ENCODE results near the gene PRKAB2.

DNA sequence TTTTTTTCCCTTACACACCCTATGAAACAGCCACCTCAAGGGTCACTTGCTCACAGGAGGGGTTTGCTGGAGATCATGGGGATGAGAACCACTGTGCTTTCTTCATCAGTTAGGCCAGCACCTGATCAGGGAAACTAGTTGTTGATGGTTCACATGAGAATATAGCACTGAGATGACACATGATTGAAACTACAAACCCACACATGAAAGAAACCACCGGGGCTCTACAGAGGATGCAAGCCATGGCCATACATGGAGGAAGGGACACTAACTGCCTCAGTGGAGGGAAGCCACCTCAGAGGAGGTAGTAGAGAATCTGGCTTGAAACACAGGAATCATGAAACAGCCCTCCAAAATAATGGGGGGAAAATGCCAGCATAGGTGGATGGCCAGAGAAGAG is 63.2 kb downstream of the PRKAB2 start:
- TF ChIP-seq, protein P1, sequence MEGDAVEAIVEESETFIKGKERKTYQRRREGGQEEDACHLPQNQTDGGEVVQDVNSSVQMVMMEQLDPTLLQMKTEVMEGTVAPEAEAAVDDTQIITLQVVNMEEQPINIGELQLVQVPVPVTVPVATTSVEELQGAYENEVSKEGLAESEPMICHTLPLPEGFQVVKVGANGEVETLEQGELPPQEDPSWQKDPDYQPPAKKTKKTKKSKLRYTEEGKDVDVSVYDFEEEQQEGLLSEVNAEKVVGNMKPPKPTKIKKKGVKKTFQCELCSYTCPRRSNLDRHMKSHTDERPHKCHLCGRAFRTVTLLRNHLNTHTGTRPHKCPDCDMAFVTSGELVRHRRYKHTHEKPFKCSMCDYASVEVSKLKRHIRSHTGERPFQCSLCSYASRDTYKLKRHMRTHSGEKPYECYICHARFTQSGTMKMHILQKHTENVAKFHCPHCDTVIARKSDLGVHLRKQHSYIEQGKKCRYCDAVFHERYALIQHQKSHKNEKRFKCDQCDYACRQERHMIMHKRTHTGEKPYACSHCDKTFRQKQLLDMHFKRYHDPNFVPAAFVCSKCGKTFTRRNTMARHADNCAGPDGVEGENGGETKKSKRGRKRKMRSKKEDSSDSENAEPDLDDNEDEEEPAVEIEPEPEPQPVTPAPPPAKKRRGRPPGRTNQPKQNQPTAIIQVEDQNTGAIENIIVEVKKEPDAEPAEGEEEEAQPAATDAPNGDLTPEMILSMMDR (conservative IDR thresholded peaks at IDR 0.05 in 1 of 2, IDR thresholded peaks at IDR 0.05 in 1 of 2; ENCODE audit: extremely low read depth in 1 of 2, insufficient read depth in 1 of 2, low read depth in 1 of 2, low read length in 2 of 2) = no peak
- no peak for TF ChIP-seq EZH2 (IDR thresholded peaks at IDR 0.05; ENCODE audit: borderline replicate concordance, low read length)
